WTC11 (cell line): ENCODE measurements around the gene GATB. TPM values are rescaled to one million over a fixed set of nuclear protein-coding genes. Genes with fewer than 3 reads are reported as not detected.

Source experiments
- ATAC-seq: fragments of 200-7000 bp; cut with Tn5 transposase; 2 replicates; pipeline ENCODE4 v1.10.0; 2021; ENCODE audit warnings: mild to moderate bottlenecking, moderate library complexity
- CTCF ChIA-PET: fragments of 300-600 bp; sonication (Branson Sonifier 250); formaldehyde crosslinking; loops from one replicate; lab custom pipeline; 2021; ENCODE audit warnings: antibody characterized with exemption; lab: Charles Lee
- POLR2A ChIA-PET: fragments of 350-600 bp; sonication (Branson Sonifier 250); formaldehyde crosslinking; loops from one replicate; lab custom pipeline; 2021; ENCODE audit warnings: antibody characterized with exemption; lab: Charles Lee
- DNase-seq: peaks from one replicate; pipeline ENCODE4 v3.0.0; 2021; ENCODE audit warnings: low spot score
- H3K27ac Mint-ChIP-seq: 2 replicates; pipeline ENCODE4 v1.8.0; 2021; ENCODE audit warnings: mixed read lengths
- H3K27me3 Mint-ChIP-seq: 2 replicates; pipeline ENCODE4 v1.8.0; 2021; ENCODE audit warnings: low read depth, mild to moderate bottlenecking, moderate library complexity, mixed read lengths
- H3K36me3 Mint-ChIP-seq: 2 replicates; pipeline ENCODE4 v1.8.0; 2021; ENCODE audit warnings: mixed read lengths
- H3K4me1 Mint-ChIP-seq: 2 replicates; pipeline ENCODE4 v1.8.0; 2022; ENCODE audit warnings: mixed read lengths
- H3K4me3 Mint-ChIP-seq: 2 replicates; pipeline ENCODE4 v1.8.0; 2021; ENCODE audit warnings: mild to moderate bottlenecking, moderate library complexity, mixed read lengths
- H3K9me3 Mint-ChIP-seq: 2 replicates; pipeline ENCODE4 v1.8.0; 2021; ENCODE audit warnings: mixed read lengths
- ELF4 ChIP-seq: sonication (generic); formaldehyde crosslinking; IDR thresholded peaks from 2 replicates; pipeline ENCODE4 v1.8.1; 2022; ENCODE audit warnings: low read depth, mild to moderate bottlenecking, moderate library complexity, missing genetic modification reagents
- FOXK1 ChIP-seq: sonication (generic); formaldehyde crosslinking; IDR thresholded peaks from 2 replicates; pipeline ENCODE4 v1.8.0; 2022; ENCODE audit warnings: mild to moderate bottlenecking, moderate library complexity, missing genetic modification reagents
- GABPB1 ChIP-seq: sonication (generic); formaldehyde crosslinking; IDR thresholded peaks from 2 replicates; pipeline ENCODE4 v1.8.1; 2023; ENCODE audit warnings: mild to moderate bottlenecking, missing genetic modification reagents
- GTF2I ChIP-seq: fragments of 250-450 bp; sonication (Bioruptor Pico); conservative IDR thresholded peaks from 2 replicates; pipeline ENCODE4 v1.4.0; 2021; ENCODE audit warnings: mild to moderate bottlenecking
- KAT7 ChIP-seq: sonication (generic); formaldehyde crosslinking; IDR thresholded peaks from 2 replicates; pipeline ENCODE4 v1.8.1; 2023; ENCODE audit warnings: missing genetic modification reagents, mild to moderate bottlenecking, borderline replicate concordance
- total RNA-seq: library from RNA; stranded (reverse); gene quantifications from 3 replicates; pipeline ENCODE4 v1.2.3, GENCODE V29; 2021
- TF ChIP-seq, protein P1 (sequence below): fragments of 250-450 bp; sonication (Bioruptor Pico); conservative IDR thresholded peaks from 2 replicates; pipeline ENCODE4 v1.9.0; 2021; ENCODE audit warnings: mild to moderate bottlenecking
- TF ChIP-seq, protein P2 (sequence below): fragments of 200-600 bp; IDR thresholded peaks from 2 replicates; pipeline ENCODE4 v1.8.0; 2022; ENCODE audit warnings: antibody characterized with exemption
- TF ChIP-seq, protein P3 (sequence below): sonication (generic); formaldehyde crosslinking; IDR thresholded peaks from 2 replicates; pipeline ENCODE4 v1.8.0; 2022; ENCODE audit warnings: mild to moderate bottlenecking, missing genetic modification reagents
- TF ChIP-seq, protein P4 (sequence below): sonication (generic); formaldehyde crosslinking; IDR thresholded peaks from 2 replicates; pipeline ENCODE4 v1.8.0; 2022; ENCODE audit warnings: mild to moderate bottlenecking, missing genetic modification reagents
- TF ChIP-seq, protein P5 (sequence below): fragments of 250-450 bp; sonication (Bioruptor Pico); IDR thresholded peaks from 2 replicates; pipeline ENCODE4 v1.8.0; 2021; ENCODE audit warnings: mild to moderate bottlenecking
- TF ChIP-seq, protein P6 (sequence below): fragments of 250-450 bp; sonication (Bioruptor Pico); IDR thresholded peaks from 2 replicates; pipeline ENCODE4 v1.9.0; 2021; ENCODE audit warnings: mild to moderate bottlenecking

GATB gene
- total RNA-seq, 1 experiment from 2014 or later: 22.7 TPM

DNA sequence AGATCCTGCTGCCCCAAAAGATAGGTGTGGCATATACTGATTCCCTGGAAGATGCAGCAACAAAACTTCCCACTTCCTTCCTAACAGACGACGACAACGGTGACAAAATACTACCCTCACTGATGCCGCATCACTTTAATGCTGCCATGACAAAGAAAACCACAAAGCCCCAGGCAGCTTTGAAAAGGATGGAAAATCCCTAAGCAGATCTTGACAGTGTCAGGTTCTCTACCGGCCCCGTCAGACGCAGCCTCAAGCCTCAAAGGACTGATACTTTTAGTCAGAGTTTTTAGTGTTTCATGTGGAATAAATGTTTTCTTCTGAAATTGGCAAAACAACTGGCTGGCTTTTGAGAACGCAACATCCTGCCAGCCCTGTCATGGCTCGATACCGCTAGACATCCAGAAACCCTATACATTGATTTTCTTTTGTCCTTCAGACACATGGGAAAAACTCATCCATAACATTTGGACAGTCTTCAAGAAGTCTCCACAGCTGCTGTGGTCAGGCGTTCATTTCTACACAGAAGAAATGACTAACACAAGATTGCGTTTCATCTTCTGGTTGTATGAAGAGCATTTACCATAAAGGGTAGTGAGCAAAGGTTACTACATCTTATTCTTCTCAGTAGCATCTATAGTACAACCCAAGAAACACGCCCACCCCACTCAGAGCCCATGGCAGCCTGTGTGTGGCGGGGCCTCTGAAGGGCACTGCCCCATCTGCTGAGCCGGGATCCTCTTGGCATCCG is 60.1 kb downstream of the GATB start (continued):
- TF ChIP-seq, protein P1, sequence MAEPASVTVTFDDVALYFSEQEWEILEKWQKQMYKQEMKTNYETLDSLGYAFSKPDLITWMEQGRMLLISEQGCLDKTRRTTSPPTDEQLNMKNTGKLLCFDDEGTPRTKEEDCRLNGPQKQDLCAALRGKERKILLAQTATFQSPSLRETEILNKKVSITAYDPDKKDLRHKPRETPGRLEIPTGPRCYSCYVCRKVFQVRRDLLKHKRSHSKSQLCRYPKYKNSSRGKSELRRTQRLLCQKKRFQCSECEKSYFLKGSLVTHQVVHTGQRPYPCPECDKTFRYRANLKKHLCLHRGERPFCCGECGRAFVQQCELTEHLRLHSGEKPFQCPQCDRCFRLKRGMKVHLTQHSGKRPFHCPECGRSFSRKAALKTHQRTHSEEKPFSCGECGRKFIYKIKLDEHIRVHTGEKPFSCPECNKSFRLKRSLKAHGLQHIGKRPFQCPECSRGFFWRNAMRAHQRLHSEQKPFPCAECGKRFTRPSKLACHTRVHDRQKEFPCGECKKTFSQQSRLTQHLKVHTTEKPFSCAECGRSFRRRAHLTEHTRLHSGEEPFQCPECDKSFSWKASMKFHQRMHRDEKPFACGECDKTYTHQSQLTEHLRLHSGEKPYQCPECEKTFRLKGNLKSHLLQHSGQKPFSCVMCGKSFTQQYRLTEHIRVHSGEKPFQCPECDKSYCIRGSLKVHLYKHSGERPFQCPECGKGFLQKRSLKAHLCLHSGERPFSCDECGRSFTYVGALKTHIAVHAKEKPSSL (CRISPR knock-in tag): no peak
- TF ChIP-seq, protein P2, sequence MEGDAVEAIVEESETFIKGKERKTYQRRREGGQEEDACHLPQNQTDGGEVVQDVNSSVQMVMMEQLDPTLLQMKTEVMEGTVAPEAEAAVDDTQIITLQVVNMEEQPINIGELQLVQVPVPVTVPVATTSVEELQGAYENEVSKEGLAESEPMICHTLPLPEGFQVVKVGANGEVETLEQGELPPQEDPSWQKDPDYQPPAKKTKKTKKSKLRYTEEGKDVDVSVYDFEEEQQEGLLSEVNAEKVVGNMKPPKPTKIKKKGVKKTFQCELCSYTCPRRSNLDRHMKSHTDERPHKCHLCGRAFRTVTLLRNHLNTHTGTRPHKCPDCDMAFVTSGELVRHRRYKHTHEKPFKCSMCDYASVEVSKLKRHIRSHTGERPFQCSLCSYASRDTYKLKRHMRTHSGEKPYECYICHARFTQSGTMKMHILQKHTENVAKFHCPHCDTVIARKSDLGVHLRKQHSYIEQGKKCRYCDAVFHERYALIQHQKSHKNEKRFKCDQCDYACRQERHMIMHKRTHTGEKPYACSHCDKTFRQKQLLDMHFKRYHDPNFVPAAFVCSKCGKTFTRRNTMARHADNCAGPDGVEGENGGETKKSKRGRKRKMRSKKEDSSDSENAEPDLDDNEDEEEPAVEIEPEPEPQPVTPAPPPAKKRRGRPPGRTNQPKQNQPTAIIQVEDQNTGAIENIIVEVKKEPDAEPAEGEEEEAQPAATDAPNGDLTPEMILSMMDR: no peak
- TF ChIP-seq, protein P3, sequence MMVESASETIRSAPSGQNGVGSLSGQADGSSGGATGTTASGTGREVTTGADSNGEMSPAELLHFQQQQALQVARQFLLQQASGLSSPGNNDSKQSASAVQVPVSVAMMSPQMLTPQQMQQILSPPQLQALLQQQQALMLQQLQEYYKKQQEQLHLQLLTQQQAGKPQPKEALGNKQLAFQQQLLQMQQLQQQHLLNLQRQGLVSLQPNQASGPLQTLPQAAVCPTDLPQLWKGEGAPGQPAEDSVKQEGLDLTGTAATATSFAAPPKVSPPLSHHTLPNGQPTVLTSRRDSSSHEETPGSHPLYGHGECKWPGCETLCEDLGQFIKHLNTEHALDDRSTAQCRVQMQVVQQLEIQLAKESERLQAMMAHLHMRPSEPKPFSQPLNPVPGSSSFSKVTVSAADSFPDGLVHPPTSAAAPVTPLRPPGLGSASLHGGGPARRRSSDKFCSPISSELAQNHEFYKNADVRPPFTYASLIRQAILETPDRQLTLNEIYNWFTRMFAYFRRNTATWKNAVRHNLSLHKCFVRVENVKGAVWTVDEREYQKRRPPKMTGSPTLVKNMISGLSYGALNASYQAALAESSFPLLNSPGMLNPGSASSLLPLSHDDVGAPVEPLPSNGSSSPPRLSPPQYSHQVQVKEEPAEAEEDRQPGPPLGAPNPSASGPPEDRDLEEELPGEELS (CRISPR knock-in tag): no peak
- no peak for TF ChIP-seq GTF2I (CRISPR knock-in tag)
- no peak for TF ChIP-seq GABPB1 (CRISPR knock-in tag)
- no peak for TF ChIP-seq ELF4
- TF ChIP-seq, all 79 proteins: peak for 0

DNA sequence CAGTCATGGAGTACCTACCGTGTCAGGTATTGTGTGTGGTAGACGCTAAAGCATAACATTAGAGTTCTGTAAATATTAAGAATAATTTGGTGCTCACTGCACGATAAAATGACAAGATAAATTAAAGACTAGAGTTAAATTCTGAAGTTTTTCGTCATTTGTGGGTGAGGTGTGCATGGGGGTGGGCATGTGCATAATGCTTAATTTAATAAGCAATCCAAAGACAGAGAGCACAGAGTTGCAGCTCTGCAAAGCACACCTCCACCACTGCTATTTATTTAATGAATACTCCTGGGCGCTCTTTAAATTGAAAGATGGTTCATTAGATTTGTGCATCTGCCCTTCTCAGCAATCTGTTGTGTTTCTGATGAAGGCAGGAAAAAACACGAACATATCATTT is 62.6 kb downstream of the GATB start:
- ChIA-PET POLR2A (no interaction called here), CTCF (no interaction called here)
- Mint-ChIP-seq H3K4me1 (no peaks in the 10 kb centered on the region), H3K4me3 (no peak overlapping the region), H3K36me3 (peaks cover 14% of the 10 kb centered on the region), H3K27me3 (no peaks in the 10 kb centered on the region), H3K27ac (no peak overlapping the region), H3K9me3 (peaks cover 10% of the 10 kb centered on the region)
- DNase-seq (no peak), ATAC-seq (no peak)
- no peak for TF ChIP-seq KAT7 (CRISPR knock-in tag)

DNA sequence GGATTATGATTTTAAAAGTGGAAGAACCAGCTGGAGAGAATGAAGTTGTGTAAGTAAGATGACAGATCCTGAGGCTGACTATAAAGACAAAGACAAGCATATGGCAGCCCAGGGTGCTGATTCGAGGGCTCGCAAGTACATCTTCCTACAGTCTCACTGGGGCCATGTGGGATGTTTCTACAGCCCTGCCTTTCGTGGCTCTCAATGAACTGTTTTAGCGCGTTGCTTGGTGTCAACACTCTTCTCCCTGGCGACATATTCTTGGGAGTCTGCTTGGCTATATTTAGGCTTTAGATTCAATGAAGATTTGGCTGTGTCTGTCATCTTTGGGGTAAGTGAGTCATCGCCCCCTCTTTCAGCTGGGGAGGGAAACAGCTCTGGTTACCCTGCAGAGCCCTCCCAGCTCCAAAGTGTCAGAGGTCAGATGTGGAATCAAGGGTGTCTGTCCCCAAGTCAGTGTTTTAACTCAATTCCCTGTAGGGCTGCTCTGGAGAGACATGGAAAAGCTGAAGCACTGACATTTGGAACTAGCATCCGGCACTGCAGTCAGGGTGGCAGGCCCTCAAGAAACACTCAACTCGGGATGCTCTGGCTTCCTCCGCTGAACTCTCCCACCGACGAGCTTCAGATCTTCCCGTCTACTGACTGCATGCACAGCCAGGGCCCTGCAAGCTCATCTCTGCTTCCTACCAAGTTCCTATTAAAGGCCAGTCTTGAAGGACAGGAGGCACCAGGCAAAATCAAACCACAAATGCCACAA is 65.7 kb downstream of the GATB start:
- POLR2A ChIA-PET: no interaction called here
- no peak for TF ChIP-seq FOXK1 (CRISPR knock-in tag)
- 0 out of 2 replicates have a peak, but pooled peaks cover 5% of the 10 kb centered on the region for H3K4me1 Mint-ChIP-seq
- CTCF ChIA-PET: interaction anchor here (0.6 to 0.8 kb wide), 3 partner anchors 9 to 264 kb away, joined by 3 read pairs; no protein-coding TSS in a partner anchor
- no peak overlapping the region for H3K27ac Mint-ChIP-seq
- DNase-seq: no peak
- no peak overlapping the region for H3K4me3 Mint-ChIP-seq
- H3K27me3 Mint-ChIP-seq: no peaks in the 10 kb centered on the region
- H3K9me3 Mint-ChIP-seq: peaks cover 10% of the 10 kb centered on the region
- no peak for ATAC-seq
- H3K36me3 Mint-ChIP-seq: peaks cover 14% of the 10 kb centered on the region

DNA sequence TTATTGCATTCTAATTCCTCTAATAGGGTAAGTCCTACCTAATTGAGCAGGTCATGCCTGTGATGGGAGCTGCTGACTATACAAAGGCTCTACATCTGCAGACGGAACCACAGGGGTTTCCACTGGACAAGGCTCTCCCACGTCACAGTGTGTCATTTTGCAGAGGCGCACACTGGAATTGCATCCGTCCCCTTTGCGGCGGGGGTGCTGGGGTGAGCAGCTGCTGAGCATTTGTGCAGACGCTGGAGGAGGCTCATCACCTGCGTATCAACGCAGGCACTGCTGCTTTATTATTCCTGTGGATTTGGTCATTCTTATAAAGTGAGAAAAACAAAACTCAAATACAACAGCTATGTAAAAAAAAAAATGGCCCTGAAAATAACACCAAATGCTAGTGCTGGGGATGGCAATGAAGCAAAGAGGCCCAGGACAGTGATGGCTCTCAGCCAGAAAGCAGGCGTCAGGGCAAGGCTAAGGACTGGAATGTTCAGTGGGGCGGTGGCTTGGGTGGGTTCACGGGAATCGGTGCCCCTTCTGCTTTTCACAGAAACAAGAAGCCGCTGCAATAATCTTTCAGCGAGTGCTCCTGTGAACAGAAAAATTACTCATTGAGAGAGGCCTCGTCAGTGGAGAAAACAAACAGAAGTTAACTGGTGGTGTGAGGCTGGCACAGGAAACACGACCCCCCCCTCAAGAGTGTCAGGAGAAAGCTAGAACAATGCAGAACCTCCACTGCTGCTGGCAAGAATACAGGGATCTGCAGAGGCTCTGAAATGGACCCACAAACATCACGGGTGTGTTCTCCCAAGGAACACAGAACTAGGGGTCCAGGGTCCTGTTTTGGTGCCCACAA is 67.8 kb downstream of the GATB start:
- ChIA-PET POLR2A (interaction anchor here (0.6 kb wide), 1 partner anchor 49 kb away, joined by 3 read pairs; no protein-coding TSS in a partner anchor), CTCF (no interaction called here)
- Mint-ChIP-seq H3K4me3 (no peak overlapping the region), H3K9me3 (peaks cover 6% of the 10 kb centered on the region), H3K36me3 (peaks cover 11% of the 10 kb centered on the region), H3K4me1 (peaks cover 8% of the 10 kb centered on the region), H3K27ac (no peak overlapping the region), H3K27me3 (no peaks in the 10 kb centered on the region)
- DNase-seq (no peak), ATAC-seq (no peak)
- TF ChIP-seq, protein P1 (CRISPR knock-in tag): no peak
- TF ChIP-seq, protein P4, sequence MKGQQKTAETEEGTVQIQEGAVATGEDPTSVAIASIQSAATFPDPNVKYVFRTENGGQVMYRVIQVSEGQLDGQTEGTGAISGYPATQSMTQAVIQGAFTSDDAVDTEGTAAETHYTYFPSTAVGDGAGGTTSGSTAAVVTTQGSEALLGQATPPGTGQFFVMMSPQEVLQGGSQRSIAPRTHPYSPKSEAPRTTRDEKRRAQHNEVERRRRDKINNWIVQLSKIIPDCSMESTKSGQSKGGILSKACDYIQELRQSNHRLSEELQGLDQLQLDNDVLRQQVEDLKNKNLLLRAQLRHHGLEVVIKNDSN (CRISPR knock-in tag): no peak
- TF ChIP-seq, protein P5, sequence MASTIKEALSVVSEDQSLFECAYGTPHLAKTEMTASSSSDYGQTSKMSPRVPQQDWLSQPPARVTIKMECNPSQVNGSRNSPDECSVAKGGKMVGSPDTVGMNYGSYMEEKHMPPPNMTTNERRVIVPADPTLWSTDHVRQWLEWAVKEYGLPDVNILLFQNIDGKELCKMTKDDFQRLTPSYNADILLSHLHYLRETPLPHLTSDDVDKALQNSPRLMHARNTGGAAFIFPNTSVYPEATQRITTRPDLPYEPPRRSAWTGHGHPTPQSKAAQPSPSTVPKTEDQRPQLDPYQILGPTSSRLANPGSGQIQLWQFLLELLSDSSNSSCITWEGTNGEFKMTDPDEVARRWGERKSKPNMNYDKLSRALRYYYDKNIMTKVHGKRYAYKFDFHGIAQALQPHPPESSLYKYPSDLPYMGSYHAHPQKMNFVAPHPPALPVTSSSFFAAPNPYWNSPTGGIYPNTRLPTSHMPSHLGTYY (CRISPR knock-in tag): no peak
- no peak for TF ChIP-seq FOXK1 (CRISPR knock-in tag)
- TF ChIP-seq, protein P6, sequence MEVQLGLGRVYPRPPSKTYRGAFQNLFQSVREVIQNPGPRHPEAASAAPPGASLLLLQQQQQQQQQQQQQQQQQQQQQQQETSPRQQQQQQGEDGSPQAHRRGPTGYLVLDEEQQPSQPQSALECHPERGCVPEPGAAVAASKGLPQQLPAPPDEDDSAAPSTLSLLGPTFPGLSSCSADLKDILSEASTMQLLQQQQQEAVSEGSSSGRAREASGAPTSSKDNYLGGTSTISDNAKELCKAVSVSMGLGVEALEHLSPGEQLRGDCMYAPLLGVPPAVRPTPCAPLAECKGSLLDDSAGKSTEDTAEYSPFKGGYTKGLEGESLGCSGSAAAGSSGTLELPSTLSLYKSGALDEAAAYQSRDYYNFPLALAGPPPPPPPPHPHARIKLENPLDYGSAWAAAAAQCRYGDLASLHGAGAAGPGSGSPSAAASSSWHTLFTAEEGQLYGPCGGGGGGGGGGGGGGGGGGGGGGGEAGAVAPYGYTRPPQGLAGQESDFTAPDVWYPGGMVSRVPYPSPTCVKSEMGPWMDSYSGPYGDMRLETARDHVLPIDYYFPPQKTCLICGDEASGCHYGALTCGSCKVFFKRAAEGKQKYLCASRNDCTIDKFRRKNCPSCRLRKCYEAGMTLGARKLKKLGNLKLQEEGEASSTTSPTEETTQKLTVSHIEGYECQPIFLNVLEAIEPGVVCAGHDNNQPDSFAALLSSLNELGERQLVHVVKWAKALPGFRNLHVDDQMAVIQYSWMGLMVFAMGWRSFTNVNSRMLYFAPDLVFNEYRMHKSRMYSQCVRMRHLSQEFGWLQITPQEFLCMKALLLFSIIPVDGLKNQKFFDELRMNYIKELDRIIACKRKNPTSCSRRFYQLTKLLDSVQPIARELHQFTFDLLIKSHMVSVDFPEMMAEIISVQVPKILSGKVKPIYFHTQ (CRISPR knock-in tag): no peak
